ENCODE measurements around the gene FHIT. TPM values are rescaled to one million over a fixed set of nuclear protein-coding genes. Genes with fewer than 3 reads are reported as not detected.

Gene FHIT
- total and polyA plus RNA-seq, 10 of the 15 experiments (the other 5 are each of a cell fraction or from before 2014, with no cell fraction given) = 4.2 to 14.9 (median 9.4) TPM

GRCh38 chr3:60126511-60127304, 1124.5 kb downstream of the FHIT start:
- ChIA-PET CTCF (no interaction called here), RAD21 (ENCODE audit: unreplicated experiment) (interaction anchor here (0.5 kb wide), 1 partner anchor 491 kb away, joined by 4 read pairs; no protein-coding TSS in a partner anchor), SMC1A (ENCODE audit: uncharacterized antibody, unreplicated experiment) (no interaction called here), POLR2A (no interaction called here)
- H2AFZ ChIP-seq (ENCODE audit: control insufficient read depth, low read depth, low read length) = no peak overlapping the region
- no TSS peak for BruUV-seq (replicated peaks)
- H3K36me3 ChIP-seq (ENCODE audit: control insufficient read depth in 2 of 2, insufficient read depth in 2 of 2, low read length in 1 of 2) = no peaks in the 10 kb centered on the region
- no peak overlapping the region for H3K9ac ChIP-seq (ENCODE audit: control insufficient read depth, insufficient read depth, low read length)
- H3K27ac ChIP-seq (ENCODE audit: control insufficient read depth, insufficient read depth) = no peak overlapping the region
- intact Hi-C loops (cut with micrococcal nuclease; ENCODE audit: unreplicated experiment) = no loop called here
- TF ChIP-seq SIN3A (IDR thresholded peaks at IDR 0.05; ENCODE audit: low read depth, low read length) (no peak), ATF2 (IDR thresholded peaks at IDR 0.05; ENCODE audit: low read length) (no peak), SMAD1 (IDR thresholded peaks at IDR 0.05; ENCODE audit: low read depth, partially characterized antibody) (no peak), CHD1 (IDR thresholded peaks at IDR 0.05; ENCODE audit: low read depth, low read length) (no peak), HDAC2 (IDR thresholded peaks at IDR 0.05) (no peak), IKZF2 (IDR thresholded peaks at IDR 0.05) (no peak), NFXL1 (IDR thresholded peaks at IDR 0.05; ENCODE audit: borderline replicate concordance) (no peak), ZNF687 (IDR thresholded peaks at IDR 0.05) (no peak), SIX5 (IDR thresholded peaks at IDR 0.05; ENCODE audit: low read depth, low read length, severe bottlenecking) (no peak), MXI1 (IDR thresholded peaks at IDR 0.05; ENCODE audit: low read depth, low read length) (no peak), EZH2 (IDR thresholded peaks at IDR 0.05; ENCODE audit: borderline replicate concordance, control insufficient read depth, low read depth, low read length) (no peak), EP300 (IDR thresholded peaks at IDR 0.05; ENCODE audit: borderline replicate concordance in 1 of 2, control insufficient read depth in 1 of 2, low read depth in 2 of 2, low read length in 2 of 2) (no peak), RUNX3 (IDR thresholded peaks at IDR 0.05; ENCODE audit: low read length) (no peak), STAT1 (conservative IDR thresholded peaks at IDR 0.05) (no peak)
- TF ChIP-seq, protein P1, sequence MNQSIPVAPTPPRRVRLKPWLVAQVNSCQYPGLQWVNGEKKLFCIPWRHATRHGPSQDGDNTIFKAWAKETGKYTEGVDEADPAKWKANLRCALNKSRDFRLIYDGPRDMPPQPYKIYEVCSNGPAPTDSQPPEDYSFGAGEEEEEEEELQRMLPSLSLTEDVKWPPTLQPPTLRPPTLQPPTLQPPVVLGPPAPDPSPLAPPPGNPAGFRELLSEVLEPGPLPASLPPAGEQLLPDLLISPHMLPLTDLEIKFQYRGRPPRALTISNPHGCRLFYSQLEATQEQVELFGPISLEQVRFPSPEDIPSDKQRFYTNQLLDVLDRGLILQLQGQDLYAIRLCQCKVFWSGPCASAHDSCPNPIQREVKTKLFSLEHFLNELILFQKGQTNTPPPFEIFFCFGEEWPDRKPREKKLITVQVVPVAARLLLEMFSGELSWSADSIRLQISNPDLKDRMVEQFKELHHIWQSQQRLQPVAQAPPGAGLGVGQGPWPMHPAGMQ (IDR thresholded peaks at IDR 0.05; ENCODE audit: borderline replicate concordance) = no peak
- H4K20me1 ChIP-seq (ENCODE audit: control insufficient read depth, insufficient read depth) = no peaks in the 10 kb centered on the region
- no peak for ATAC-seq
- WGBS (ENCODE audit: insufficient coverage, insufficient replicate concordance, low lambda C conversion rate, missing lambda C conversion rate) = 70% methylated on average over 6 of the region's 6 CpGs
- H3K4me2 ChIP-seq (ENCODE audit: control insufficient read depth, insufficient read depth) = no peak overlapping the region
- H3K4me1 ChIP-seq (ENCODE audit: control insufficient read depth, insufficient read depth, low read length) = no peaks in the 10 kb centered on the region
- H3K9me3 ChIP-seq (replicated peaks; ENCODE audit: control insufficient read depth, insufficient read depth, low read length) = no peaks in the 10 kb centered on the region
- no peak for FAIRE-seq
- DNase-seq (ENCODE audit: low read depth, low spot score) = no peak
- H3K27me3 ChIP-seq (replicated peaks in 1 of 2; ENCODE audit: control insufficient read depth in 2 of 2, insufficient read depth in 2 of 2, low read length in 1 of 2) = no peaks in the 10 kb centered on the region
- no peak overlapping the region for H3K4me3 ChIP-seq
- in situ Hi-C loops (cut with MboI) = no loop called here
- H3K79me2 ChIP-seq (ENCODE audit: control insufficient read depth, insufficient read depth, low read length) = no peaks in the 10 kb centered on the region
